ENCODE results near the gene MPRIP. TPM values are rescaled to one million over a fixed set of nuclear protein-coding genes. Genes with fewer than 3 reads are reported as not detected.

Gene MPRIP
- total RNA-seq, 1 experiment from 2014 or later: 132 TPM

DNA sequence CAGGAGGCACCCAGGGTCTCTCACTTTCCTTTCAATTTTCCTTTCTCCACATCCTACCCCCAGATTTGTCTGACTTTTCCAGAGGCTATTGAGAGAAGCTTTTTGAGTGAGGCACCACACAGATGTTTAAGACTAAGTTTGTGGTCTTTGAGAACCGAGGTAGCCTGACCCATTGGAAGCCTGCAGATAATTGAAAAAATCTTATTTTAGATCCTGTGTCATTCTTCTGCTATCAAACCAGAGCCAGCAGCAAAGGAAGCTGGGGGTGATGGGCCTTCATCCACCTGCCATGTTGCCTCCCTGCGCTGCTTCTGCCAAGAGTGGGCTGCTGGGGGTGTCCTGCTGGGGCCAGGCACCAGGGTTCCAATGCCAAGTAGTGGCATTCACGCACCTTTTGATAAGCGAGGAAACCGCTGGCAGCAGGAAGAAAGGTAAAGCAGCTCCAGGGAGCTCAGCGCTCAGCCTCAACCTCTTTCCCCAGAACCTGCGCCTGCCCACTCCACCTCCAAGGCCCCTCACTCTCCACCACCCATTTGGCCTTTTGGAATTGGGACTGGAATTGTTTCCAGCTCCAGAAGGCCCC is 55.6 kb downstream of the MPRIP start:
- Histone ChIP-seq H4K5ac (ENCODE audit: insufficient read length, low read depth, low read length) (no peak overlapping the region), H3K14ac (ENCODE audit: insufficient read depth, low read length) (no peak overlapping the region), H3K27me3 (ENCODE audit: insufficient read depth, low read length) (no peaks in the 10 kb centered on the region), H3T11ph (ENCODE audit: low read length) (no peak overlapping the region), H2AK5ac (ENCODE audit: insufficient read length, low read length) (no peak overlapping the region), H3K27ac (ENCODE audit: insufficient read length, low read depth, low read length) (no peak overlapping the region), H4K91ac (ENCODE audit: insufficient read length, low read depth, low read length) (no peak overlapping the region), H2BK12ac (ENCODE audit: insufficient read length, low read depth, low read length) (no peak overlapping the region), H3K23ac (ENCODE audit: insufficient read length, low read depth, low read length) (no peak overlapping the region), H2BK15ac (ENCODE audit: low read depth, low read length) (no peak overlapping the region), H3K4me2 (ENCODE audit: insufficient read depth, insufficient read length, low read length) (no peak overlapping the region), H3K9me3 (ENCODE audit: control insufficient read depth, low read depth, low read length) (no peaks in the 10 kb centered on the region), H3K23me2 (ENCODE audit: insufficient read length, low read depth, low read length, poor library complexity, severe bottlenecking) (no peaks in the 10 kb centered on the region), H3K18ac (ENCODE audit: insufficient read length, low read depth, low read length) (no peak overlapping the region), H3K4ac (ENCODE audit: low read depth, low read length) (no peak overlapping the region), H2BK120ac (ENCODE audit: low read depth, low read length, poor library complexity, severe bottlenecking) (no peak overlapping the region), H4K20me1 (ENCODE audit: control insufficient read depth, insufficient read depth, insufficient read length) (no peaks in the 10 kb centered on the region), H3K79me2 (ENCODE audit: insufficient read depth, low read length) (no peaks in the 10 kb centered on the region), H3K9ac (ENCODE audit: extremely low read depth, insufficient read length, low read length) (no peak overlapping the region), H3K4me1 (ENCODE audit: insufficient read depth, low read length) (peaks cover 3% of the 10 kb centered on the region; the same call in 1 of the 2 replicates), H2BK5ac (ENCODE audit: insufficient read length, low read length) (no peak overlapping the region), H2AFZ (ENCODE audit: low read length) (no peak overlapping the region), H3K56ac (ENCODE audit: insufficient read length, low read depth, low read length) (no peak overlapping the region), H3K79me1 (ENCODE audit: insufficient read depth, low read depth, low read length, poor library complexity, severe bottlenecking) (no peaks in the 10 kb centered on the region), H4K8ac (replicated peaks; ENCODE audit: insufficient read length, low read depth, low read length) (no peak overlapping the region), H2BK20ac (ENCODE audit: low read depth, low read length, poor library complexity, severe bottlenecking) (no peak overlapping the region)
- Mint-ChIP-seq H3K36me3 (ENCODE audit: insufficient read depth in 1 of 3, low read depth in 3 of 3) (peaks cover 0 to 7% (median 5%) of the 10 kb centered on the region in 3 experiments; a peak in 3 of 7 replicates), H3K27me3 (ENCODE audit: low read depth) (no peaks in the 10 kb centered on the region), H3K4me3 (no peak overlapping the region), H3K4me1 (peaks cover 53 to 55% of the 10 kb centered on the region in 2 experiments), H3K9me3 (no peaks in the 10 kb centered on the region), H3K27ac (peak overlapping the region; percentile 55 to 82 (median 73); a peak in 4 of 7 replicates)
- TF ChIP-seq, protein P1, sequence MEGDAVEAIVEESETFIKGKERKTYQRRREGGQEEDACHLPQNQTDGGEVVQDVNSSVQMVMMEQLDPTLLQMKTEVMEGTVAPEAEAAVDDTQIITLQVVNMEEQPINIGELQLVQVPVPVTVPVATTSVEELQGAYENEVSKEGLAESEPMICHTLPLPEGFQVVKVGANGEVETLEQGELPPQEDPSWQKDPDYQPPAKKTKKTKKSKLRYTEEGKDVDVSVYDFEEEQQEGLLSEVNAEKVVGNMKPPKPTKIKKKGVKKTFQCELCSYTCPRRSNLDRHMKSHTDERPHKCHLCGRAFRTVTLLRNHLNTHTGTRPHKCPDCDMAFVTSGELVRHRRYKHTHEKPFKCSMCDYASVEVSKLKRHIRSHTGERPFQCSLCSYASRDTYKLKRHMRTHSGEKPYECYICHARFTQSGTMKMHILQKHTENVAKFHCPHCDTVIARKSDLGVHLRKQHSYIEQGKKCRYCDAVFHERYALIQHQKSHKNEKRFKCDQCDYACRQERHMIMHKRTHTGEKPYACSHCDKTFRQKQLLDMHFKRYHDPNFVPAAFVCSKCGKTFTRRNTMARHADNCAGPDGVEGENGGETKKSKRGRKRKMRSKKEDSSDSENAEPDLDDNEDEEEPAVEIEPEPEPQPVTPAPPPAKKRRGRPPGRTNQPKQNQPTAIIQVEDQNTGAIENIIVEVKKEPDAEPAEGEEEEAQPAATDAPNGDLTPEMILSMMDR (conservative IDR thresholded peaks at IDR 0.05): no peak
- no peak for DNase-seq
- no CpG with 5 or more reads among the region's 7 CpGs for WGBS (ENCODE audit: extremely low coverage, insufficient read length, low lambda C conversion rate)

Measured in H9 (cell line).